Left lung (tissue), 10 donors: Measurements from ENCODE around the gene LETM1. TPM values are rescaled to one million over a fixed set of nuclear protein-coding genes. Genes with fewer than 3 reads are reported as not detected.

Experiments
- ATAC-seq: fragments of 200-7000 bp; cut with Tn5 transposase; one replicate; pipeline ENCODE4 v1.9.1; 2020; ENCODE audit warnings: moderate library complexity
- DNase-seq, 4 donors: peaks; one replicate each; pipeline ENCODE4 v3.0.0-alpha.2; 2013 to 2020
- H3K27ac ChIP-seq, 2 donors: fragments of 200-600 bp; sonication (generic) in 1 of 2; one replicate each; pipeline versions ENCODE4 v1.5.0 to v1.8.0; 2020 to 2021
- H3K27me3 ChIP-seq, 2 donors: fragments of 200-600 bp; sonication (generic) in 1 of 2; one replicate each; pipeline versions ENCODE4 v1.5.0 to v1.8.0; 2020 to 2021
- H3K36me3 ChIP-seq, 2 donors: fragments of 200-600 bp; sonication (generic) in 1 of 2; one replicate each; pipeline versions ENCODE4 v1.5.0 to v1.8.0; 2020 to 2021
- H3K4me1 ChIP-seq, 2 donors: fragments of 200-600 bp; one replicate each; pipeline ENCODE4 v1.8.0; 2021
- H3K4me3 ChIP-seq, 2 donors: fragments of 200-600 bp; sonication (generic) in 1 of 2; one replicate each; pipeline versions ENCODE4 v1.5.0 to v1.8.0; 2020 to 2021; ENCODE audit warnings: mild to moderate bottlenecking in 1 of 2
- H3K9me3 ChIP-seq, 2 donors: fragments of 200-600 bp; sonication (generic) in 1 of 2; one replicate each; pipeline versions ENCODE4 v1.5.0 to v1.8.0; 2020 to 2021
- intact Hi-C, 2 donors: fragments of 100-400 bp; cut with DNase I; formaldehyde crosslinking; loops; one replicate each; pipeline versions ENCODE4 v1.11.2 to v1.14.2; 2022
- polyA plus RNA-seq, 6 donors: library from polyadenylated mRNA; unstranded; fragments of 120-200 nt; gene quantifications; one replicate each; pipeline ENCODE4 v1.2.1, GENCODE V29; 2013; ENCODE audit not compliant: insufficient read length in 6 of 6
- total RNA-seq, 2 donors: library from RNA; stranded (reverse); fragmentation: NEBNext Ultra II Directional; extraction: Animal tissue kit (Norgen Biotek cat#: 25700); gene quantifications; one replicate each; pipeline ENCODE4 v1.2.1, GENCODE V29; 2021
- TF ChIP-seq, protein P1 (sequence below), 2 donors: fragments of 200-600 bp; sonication (generic) in 1 of 2; IDR thresholded peaks; one replicate each; pipeline versions ENCODE4 v1.5.0 to v1.8.0; 2021; ENCODE audit warnings: antibody characterized with exemption in 2 of 2
- donor health status: DM: no; HTN: yes; CAD: no.
- donor health status: DM: no; HTN: no; CAD: no.

Gene LETM1
- total and polyA plus RNA-seq, 8 donors = 17.9 to 52.3 (median 21.5) TPM

DNA sequence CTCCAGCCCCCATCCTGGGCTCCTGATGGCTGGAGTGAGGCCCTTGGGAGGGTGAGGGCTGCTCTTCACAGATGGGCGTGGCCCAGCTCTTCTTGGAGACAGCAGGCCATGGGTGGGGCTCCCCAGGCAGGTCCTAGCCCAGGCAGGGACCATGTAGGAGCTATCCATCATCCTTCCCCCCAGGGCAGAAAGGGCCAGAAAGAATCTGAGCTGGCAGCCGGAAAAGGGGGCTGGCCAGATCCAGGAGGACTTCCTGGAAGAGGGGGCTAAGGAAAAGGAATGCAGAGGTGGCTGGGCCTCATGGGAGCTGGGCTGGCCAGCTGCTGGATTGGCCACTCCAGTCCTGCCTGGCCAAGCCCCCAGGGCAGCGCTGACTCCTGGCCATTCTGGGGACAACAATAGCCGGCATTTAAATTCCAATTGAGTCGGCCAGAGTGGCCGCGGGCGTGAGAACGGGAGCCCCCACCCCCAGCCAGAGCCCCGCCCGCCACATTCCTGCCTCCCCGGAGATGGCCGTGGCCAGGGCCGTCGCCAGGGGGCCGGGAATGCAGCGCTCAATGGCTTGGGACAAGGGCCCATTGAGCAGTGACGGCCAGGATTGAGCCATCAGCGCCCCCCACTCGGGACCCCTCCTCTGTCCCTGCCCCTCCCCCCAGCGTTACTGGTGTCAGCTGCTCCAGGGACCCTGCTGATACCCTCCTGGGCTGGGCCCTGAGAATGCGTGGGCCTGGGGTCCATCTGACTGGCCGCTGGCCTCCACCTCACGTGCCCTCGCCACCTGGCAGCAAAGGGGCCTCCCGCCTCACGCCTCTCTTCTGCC, 77.9 kb downstream of the LETM1 start:
- Histone ChIP-seq H3K27me3 (no peaks in the 10 kb centered on the region), H3K4me3 (no peak overlapping the region), H3K4me1 (no peaks in the 10 kb centered on the region), H3K27ac (no peak overlapping the region), H3K9me3 (no peaks in the 10 kb centered on the region), H3K36me3 (no peaks in the 10 kb centered on the region)
- TF ChIP-seq, protein P1, sequence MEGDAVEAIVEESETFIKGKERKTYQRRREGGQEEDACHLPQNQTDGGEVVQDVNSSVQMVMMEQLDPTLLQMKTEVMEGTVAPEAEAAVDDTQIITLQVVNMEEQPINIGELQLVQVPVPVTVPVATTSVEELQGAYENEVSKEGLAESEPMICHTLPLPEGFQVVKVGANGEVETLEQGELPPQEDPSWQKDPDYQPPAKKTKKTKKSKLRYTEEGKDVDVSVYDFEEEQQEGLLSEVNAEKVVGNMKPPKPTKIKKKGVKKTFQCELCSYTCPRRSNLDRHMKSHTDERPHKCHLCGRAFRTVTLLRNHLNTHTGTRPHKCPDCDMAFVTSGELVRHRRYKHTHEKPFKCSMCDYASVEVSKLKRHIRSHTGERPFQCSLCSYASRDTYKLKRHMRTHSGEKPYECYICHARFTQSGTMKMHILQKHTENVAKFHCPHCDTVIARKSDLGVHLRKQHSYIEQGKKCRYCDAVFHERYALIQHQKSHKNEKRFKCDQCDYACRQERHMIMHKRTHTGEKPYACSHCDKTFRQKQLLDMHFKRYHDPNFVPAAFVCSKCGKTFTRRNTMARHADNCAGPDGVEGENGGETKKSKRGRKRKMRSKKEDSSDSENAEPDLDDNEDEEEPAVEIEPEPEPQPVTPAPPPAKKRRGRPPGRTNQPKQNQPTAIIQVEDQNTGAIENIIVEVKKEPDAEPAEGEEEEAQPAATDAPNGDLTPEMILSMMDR (IDR thresholded peaks at IDR 0.05) = no peak
- intact Hi-C loops = no loop called here
- DNase-seq (no peak), ATAC-seq (peak; percentile 56)

DNA sequence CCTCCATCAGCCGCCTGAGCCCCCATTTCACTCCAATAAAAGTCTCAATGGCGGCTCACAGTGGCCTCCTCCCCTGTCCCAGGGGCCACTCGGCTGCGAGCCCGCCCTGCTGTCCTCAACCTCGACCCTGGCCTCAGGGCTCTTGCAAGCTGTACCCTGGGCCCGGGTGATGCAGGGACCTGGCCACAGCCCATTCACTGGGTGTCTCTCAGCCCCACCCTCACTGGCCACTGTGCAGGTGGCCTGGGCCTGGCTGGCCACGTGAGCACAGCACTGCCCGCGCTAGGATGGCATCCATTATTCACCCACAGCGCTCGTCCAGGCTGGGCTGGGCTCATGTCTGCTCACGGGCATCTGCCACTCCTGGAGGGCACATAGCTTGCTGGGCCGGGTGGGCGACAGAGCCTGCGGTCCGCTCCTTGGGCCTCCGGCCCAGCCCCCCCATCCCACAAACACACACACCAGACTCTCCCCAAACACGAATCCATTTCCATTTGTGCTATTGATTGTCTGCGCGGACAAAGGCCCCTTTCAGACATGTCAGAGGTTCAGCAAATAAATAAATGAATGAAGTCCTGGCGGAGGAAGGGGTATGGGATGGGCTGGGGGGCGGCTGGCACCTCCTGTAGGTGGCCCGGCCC, 79.3 kb downstream of the LETM1 start:
- intact Hi-C loops = no loop called here
- no peaks in the 10 kb centered on the region for H3K9me3 ChIP-seq
- H3K27me3 ChIP-seq = peaks cover 0 to 5% of the 10 kb centered on the region in 2 donors
- H3K27ac ChIP-seq = no peak overlapping the region
- no peaks in the 10 kb centered on the region for H3K36me3 ChIP-seq
- no peaks in the 10 kb centered on the region for H3K4me1 ChIP-seq
- H3K4me3 ChIP-seq = no peak overlapping the region
- DNase-seq (no peak), ATAC-seq (no peak)
- TF ChIP-seq, protein P1 (IDR thresholded peaks at IDR 0.05) = no peak

DNA sequence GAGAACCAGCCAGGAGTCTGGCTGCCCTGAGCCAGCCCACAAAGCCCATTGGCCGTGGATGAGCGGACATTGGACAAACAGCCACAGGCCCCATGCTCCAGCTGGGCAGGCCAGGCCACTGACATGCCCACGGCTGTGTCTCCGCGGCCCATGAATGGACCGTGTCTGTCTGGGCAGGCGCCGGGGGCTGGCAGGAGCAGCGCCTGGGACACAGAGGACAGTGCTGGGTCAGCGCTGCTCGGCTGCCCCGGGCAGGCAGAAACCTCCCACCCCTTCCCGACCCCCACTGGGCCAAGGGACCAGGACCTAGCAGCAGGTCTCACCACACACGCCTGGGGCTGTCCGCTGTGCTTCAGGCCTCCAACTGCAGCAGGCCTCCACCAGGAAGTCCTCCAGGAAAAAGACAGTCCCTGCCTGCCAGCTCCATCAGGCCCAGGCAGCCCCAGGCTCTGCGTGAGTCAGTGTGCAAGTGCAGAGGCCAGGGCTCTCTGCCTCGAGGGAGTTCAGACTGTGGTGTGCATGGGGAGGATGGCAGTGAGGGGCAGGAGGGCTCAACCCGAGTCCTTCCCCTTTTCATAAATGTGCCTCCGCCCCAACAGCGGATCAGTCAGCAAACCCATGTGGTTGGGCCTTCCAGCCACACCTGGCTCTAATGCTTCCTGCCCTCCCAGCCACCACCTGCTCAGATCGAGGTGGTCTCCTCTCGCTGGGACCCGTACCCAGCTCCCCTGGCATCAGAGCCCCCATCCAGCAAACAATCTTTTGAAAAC, 80.0 kb downstream of the LETM1 start:
- ATAC-seq = no peak
- intact Hi-C loops = no loop called here
- H3K9me3 ChIP-seq = no peaks in the 10 kb centered on the region
- peaks cover 0 to 13% of the 10 kb centered on the region in 2 donors for H3K27me3 ChIP-seq
- H3K36me3 ChIP-seq = no peaks in the 10 kb centered on the region
- no peak overlapping the region for H3K4me3 ChIP-seq
- no peak overlapping the region for H3K27ac ChIP-seq
- DNase-seq = no peak
- H3K4me1 ChIP-seq = peaks cover 0 to 4% of the 10 kb centered on the region in 2 donors
- TF ChIP-seq, protein P1 (IDR thresholded peaks at IDR 0.05) = no peak

DNA sequence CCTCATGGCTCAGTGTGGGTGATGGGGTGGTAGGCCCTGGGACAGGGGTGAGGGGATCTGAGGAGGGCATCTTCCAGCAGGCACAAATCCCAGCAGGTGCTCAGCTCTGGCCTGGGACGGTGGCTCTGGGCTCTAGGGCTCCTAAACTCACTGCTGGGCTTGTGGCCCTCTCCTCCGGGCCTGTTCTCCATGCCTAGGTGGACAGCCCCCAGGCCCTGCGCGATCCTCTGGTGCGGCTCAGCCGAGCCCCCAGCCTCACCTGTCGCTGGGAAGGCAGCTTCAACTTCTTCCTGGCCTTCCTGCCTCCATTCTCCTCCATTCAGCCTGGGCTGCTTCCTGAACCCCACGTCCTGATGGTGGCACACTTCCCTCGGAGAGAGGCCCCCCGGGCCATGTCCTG, 82.2 kb downstream of the LETM1 start:
- Histone ChIP-seq H3K4me1 (peaks cover 0 to 7% of the 10 kb centered on the region in 2 donors), H3K36me3 (no peaks in the 10 kb centered on the region), H3K27ac (no peak overlapping the region), H3K27me3 (peaks cover under 1 to 34% of the 10 kb centered on the region in 2 donors), H3K4me3 (no peak overlapping the region), H3K9me3 (no peaks in the 10 kb centered on the region)
- intact Hi-C loops = no loop called here
- no peak for DNase-seq
- TF ChIP-seq, protein P1 (IDR thresholded peaks at IDR 0.05) = no peak
- no peak for ATAC-seq
